ENCODE data around the gene NACC2.

- no peak for TF ChIP-seq CTCF (IDR thresholded peaks at IDR 0.05)
- TF ChIP-seq EZH2 (IDR thresholded peaks at IDR 0.05), result no peak
- TF ChIP-seq EZH2phosphoT487 (IDR thresholded peaks at IDR 0.05), result no peak
These were observed 49.2 kb downstream of the NACC2 start for GRCh38 chr9:136045595-136046553.

Data from neural progenitor cell (in vitro differentiated cells).